ENCODE data around the gene PRSS38.

The PRSS38 gene

GRCh38 chr1:227779021-227779441 lies 36.4 kb upstream of the PRSS38 start:
- DNase-seq (ENCODE audit: low read depth) = no peak

GRCh38 chr1:227779685-227780084 lies 35.8 kb upstream of the PRSS38 start:
- no peak for DNase-seq (ENCODE audit: low read depth)

DNA sequence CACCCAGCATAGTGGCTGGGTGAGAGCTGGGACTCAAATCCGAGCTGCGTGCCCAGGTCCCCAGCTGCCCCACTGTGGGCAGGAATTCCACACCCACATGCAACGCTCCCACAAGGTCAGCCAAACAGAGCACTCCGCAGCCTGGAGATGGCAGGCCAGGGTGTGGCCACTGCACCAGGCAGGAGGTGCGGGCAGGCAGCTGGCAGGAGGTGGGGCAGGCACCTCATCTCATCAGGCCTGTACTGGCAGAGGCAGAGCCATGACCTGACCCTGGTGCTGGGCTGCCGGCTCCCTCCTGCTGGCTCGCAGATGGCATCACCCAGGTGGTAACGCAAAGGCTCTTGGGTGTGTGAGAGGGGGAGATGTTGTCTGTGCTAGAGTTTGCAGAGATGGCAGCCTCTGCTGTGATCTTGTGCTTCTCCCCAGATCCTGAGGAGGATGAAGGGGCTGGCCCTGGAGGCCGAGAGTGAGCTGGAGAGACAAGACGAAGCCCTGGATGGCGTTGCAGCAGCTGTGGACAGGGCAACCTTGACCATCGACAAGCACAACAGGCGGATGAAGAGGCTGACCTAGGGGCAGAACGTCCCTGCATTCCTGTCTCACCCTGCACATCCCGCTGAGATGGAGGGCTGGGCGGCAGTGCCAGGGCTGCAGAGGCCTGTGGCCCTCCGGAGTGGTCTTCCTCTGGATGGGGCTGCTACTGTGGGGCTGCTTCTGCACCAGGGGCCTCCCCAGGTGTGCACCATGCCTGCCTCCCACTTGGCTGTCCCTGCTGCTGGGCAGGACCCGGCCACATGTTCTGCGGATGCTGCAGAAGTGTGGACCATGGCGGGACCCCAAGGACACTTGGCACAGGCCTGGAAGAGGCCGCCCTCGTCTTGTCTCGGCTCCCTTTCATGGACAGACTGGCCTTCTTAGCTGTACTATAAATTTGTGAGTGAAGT lies 35.1 kb upstream of the PRSS38 start:
- DNase-seq (ENCODE audit: low read depth) = no peak

DNA sequence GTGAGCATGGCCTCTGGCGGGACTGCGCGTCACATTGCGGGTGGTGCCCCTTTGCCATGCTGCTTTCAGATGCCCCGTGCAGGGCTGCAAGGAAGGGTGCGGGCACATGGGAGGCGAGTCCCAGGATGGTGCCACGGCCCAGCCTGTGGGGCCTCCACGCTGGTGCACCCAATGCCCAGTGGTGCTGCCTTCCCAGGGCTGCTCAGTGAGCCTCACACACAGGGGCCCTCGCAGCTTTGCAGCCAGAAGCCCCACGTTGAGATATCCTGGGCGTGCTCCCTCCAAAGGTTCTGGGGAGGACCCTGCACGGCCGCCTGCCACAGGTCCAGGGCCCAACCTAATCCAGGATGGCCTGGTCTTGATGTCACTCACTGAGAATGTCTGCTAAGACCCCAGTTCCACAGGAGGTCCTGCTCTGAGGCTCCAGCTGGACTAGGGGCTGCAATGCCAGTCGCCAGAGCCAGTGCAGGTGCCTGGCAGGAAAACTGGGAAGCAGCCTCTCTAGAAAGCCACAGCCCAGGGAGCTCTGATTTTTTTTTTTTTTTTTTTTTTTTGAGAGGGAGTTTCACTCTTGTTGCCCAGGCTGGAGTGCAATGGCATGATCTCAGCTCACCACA lies 34.1 kb upstream of the PRSS38 start:
- DNase-seq (ENCODE audit: low read depth) = no peak

DNA sequence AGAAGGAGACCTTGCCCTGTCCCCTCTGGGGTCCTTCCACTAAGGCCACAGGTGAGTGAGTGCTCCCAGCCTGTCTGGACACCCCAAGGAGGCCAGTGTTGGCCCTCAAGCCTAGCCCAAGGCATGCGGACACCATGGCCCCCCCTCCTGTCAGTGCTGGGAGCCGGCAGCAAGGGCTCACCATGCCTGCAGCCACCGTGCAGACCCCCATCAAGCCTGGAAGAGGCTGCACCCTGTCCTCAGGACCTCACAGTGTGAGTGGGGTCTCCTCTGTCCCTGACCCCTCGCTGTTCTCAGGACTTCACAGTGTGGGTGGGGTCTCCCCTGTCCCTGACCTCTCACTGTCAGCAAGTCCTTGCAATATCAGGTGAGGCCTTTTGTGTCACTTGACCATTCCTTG lies 33.2 kb upstream of the PRSS38 start:
- no peak for DNase-seq (ENCODE audit: low read depth)

GRCh38 chr1:227785094-227785804 lies 30.2 kb upstream of the PRSS38 start:
- no peak for DNase-seq (ENCODE audit: low read depth)

- no peak for DNase-seq (ENCODE audit: low read depth)
Measured at GRCh38 chr1:227785805-227786671, 29.4 kb upstream of the PRSS38 start.

GRCh38 chr1:227786673-227787512 lies 28.6 kb upstream of the PRSS38 start:
- no peak for DNase-seq (ENCODE audit: low read depth)

- DNase-seq (ENCODE audit: low read depth) = peak; percentile 93
Measured at GRCh38 chr1:227787513-227788270, 27.8 kb upstream of the PRSS38 start.

DNA sequence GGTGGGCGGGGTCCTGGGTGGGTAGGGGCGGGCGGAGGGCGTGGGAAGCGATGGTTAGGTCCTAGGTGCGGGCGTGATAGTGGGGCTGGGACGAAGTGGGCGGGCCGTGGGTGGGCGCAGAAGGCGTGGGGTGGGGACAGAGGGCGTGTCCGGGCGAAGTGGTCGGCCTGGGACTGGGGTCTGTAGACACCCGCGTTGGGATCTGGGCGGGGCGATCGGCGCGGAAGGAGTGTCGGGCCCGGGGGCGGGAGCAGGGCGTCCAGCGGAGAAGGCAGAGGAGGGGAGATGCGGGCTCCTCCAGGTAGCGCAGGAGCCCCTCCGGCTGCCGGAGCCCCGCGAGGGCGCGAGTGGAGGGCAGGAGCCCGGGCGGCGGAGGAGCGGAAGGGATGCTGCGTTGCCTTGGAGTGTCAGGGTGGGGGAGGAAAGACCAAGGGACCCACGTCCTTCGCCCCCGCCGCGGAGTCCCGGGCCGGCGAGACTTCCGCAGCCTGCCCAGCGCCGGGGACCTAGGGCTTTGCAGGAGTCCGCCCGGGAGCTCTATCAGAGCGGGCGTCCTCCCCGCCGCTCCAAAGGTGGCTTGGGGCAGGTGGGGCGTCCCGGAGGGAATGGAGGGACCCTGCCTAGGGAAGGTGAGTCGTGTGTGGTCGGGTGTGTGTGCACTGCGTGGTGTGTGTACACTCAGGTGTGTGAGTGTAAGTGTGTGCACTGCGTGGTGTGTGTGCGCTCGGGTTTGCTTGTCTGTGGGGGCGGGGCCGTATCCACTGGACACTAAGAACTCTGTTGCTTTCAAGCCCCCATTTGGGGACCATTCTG lies 27.0 kb upstream of the PRSS38 start:
- peak; percentile 70 for DNase-seq (ENCODE audit: low read depth)

DNA sequence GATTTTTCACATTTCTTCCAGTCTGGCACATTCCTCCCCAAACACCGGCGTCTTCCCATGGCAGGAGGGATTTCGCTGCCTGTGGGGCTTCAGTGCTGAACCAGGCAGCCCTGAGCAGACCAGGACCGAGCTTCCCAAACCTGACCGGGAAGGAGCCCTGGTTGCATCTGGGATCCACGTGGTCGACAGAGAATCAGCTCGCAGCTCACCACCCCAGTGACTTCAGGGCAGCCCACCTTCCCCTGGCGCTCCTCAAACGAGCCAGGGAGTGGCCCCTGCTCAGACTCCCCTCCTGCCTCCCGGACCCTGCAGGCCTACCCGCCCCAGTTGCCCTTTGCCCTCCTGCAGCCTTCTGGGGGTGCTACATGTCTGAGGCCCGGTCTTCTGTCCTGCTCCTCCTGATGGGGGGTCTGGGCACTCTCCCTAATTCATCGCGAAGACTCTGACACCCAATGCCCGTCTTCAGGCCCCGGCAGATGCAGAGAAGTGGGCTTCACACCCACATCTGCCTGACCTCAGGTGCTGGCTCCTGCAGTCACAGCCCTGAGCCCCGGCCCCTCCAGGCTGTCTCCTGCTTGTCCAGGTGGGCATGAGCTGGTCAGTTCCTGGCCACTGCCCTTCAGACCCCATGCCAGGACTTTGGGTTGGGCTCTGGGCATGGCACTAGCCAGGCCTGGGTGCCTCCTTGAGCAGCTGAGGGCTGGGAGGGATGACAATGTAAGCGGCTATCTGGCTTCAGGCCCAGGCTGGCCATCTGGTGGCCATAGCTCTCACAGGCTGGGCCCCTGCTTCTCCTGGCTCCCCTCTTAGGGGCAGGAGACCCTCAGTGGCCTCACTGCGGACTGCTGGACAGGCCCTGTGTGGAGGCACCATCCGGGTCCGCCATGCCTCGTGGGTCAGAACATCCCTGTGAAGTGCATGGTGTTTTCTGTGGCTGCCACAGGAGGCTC lies 26.1 kb upstream of the PRSS38 start:
- DNase-seq (ENCODE audit: low read depth) = peak; percentile 22

- DNase-seq (ENCODE audit: low read depth) = no peak
Measured at GRCh38 chr1:227790034-227790400, 25.5 kb upstream of the PRSS38 start.

DNA sequence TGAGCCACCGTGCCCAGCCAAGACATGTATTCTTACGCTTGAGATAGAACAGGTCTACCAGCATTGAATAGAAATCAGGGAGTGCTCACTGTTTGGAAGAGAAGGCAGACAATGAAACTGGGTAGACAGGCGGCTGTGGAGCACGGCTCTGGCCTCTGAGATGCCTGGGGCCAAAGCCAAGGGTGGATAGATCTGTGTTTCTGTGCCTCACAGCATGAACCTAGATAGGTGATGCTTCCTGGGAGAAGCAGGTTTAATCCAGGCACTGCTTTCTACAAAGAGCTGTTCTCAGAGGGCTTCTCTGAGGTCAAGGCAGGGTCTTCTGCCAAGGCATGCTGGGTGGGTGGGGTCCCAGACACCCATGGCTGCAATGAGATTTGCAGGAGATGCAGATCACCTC lies 24.6 kb upstream of the PRSS38 start:
- no peak for DNase-seq (ENCODE audit: low read depth)

GRCh38 chr1:227791425-227792143 lies 23.9 kb upstream of the PRSS38 start:
- DNase-seq (ENCODE audit: low read depth) = no peak

DNA sequence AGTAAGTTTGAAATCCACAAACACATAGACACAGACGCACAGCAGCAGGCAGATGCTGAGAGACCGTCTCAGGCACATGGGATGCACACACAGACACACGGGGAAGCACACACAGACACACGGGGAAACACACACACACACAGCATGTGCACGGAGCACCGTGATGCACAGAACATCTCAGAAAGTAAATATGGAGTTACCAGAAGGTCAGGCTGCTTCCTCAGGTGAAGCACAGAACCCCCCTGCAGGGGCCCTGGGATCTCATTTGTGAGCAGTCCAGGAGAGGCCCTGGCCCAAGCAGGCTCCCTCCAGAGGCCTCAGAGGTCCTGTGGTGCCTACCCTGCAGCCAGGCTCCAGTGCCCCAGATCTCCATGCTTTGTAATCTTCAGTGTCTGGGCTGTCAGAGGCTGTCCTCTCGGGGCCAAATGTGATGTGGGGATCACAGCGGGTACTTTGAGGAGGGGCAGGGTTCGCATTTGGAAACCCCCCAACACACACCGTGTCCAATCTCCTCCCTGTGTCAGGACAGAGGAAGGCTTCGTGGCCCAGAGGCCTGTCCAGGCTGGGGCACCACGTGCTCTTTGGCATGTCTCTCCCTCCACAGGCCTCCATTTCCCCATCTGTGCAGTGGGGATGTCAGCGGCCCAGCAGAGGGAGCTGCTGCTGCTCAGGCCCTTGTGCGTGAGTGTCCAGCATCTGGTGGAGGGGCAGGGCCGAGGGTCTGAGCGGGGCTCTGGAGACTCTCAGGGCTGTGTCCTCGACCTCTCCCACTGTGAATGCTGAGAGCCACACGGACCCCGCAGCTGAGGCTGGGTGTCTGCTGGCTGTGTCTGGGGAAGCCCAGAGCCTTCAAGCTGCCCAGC lies 23.0 kb upstream of the PRSS38 start:
- no peak for DNase-seq (ENCODE audit: low read depth)

Measured in ELR (cell line).